ENCODE measurements around the gene STPG1.

GRCh38 chr1:24364605-24364974 lies 49.0 kb downstream of the STPG1 start:
- TF ChIP-seq ZNF232 (CRISPR knock-in tag; IDR thresholded peaks at IDR 0.05) (no peak), FOXP1 (CRISPR knock-in tag; IDR thresholded peaks at IDR 0.05; ENCODE audit: borderline replicate concordance) (no peak), SP1 (CRISPR knock-in tag; conservative IDR thresholded peaks at IDR 0.05) (no peak), CTCF (IDR thresholded peaks at IDR 0.05) (no peak), CREB1 (CRISPR knock-in tag; IDR thresholded peaks at IDR 0.05) (no peak), MAX (CRISPR knock-in tag; IDR thresholded peaks at IDR 0.05) (no peak), ZNF317 (CRISPR knock-in tag; IDR thresholded peaks at IDR 0.05; ENCODE audit: borderline replicate concordance, low read depth) (no peak), KAT7 (CRISPR knock-in tag; IDR thresholded peaks at IDR 0.05; ENCODE audit: borderline replicate concordance) (no peak), STAT6 (CRISPR knock-in tag; conservative IDR thresholded peaks at IDR 0.05; ENCODE audit: low read depth) (no peak), ZBTB43 (CRISPR knock-in tag; IDR thresholded peaks at IDR 0.05) (no peak), HMGXB4 (CRISPR knock-in tag; IDR thresholded peaks at IDR 0.05) (no peak), NFYB (CRISPR knock-in tag; conservative IDR thresholded peaks at IDR 0.05; ENCODE audit: low read depth) (no peak), E2F1 (CRISPR knock-in tag; IDR thresholded peaks at IDR 0.05) (no peak)

All from WTC11 (cell line).